Esophagus squamous epithelium (tissue), 4 donors: Measurements from ENCODE around the gene PKP3.

Experiments
- CTCF ChIP-seq, 6 experiments: fragments of 450-650 bp in 4 of 6; fragments of 200-600 bp in 2 of 6; sonication (generic) in 2 of 6; IDR thresholded peaks; one replicate each; pipeline ENCODE4 v1.5.1; 2016 to 2019; ENCODE audit warnings: antibody characterized with exemption in 6 of 6, mild to moderate bottlenecking in 4 of 6, moderate library complexity in 4 of 6
- POLR2A ChIP-seq, 4 donors: fragments of 450-650 bp; IDR thresholded peaks; one replicate each; pipeline ENCODE4 v1.6.1; 2017; ENCODE audit warnings: antibody characterized with exemption in 4 of 4, mild to moderate bottlenecking in 4 of 4, moderate library complexity in 3 of 4

DNA sequence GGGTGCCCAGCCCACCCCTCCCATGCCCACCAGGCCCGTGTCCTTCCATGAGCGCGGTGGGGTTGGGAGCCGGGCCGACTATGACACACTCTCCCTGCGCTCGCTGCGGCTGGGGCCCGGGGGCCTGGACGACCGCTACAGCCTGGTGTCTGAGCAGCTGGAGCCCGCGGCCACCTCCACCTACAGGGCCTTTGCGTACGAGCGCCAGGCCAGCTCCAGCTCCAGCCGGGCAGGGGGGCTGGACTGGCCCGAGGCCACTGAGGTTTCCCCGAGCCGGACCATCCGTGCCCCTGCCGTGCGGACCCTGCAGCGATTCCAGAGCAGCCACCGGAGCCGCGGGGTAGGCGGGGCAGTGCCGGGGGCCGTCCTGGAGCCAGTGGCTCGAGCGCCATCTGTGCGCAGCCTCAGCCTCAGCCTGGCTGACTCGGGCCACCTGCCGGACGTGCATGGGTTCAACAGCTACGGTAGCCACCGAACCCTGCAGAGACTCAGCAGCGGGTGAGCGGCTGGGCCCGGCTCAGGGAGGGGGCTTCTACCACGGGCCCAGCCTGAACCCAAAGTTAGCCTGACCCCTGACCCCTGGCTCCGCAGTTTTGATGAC lies 3.0 kb downstream of the PKP3 start:
- peak in 4 of 6 experiments; percentile 24 to 40 (median 30) for TF ChIP-seq CTCF (IDR thresholded peaks at IDR 0.05)
- TF ChIP-seq POLR2A (IDR thresholded peaks at IDR 0.05) = no peak
